Nucleus accumbens (tissue), 56 donors: Measurements from ENCODE around the gene TMEM151B.
"Not testable (repeated sequence)": the region's sequence is repeated elsewhere in the genome, so short reads cannot be mapped to it uniquely, and the experiment has no call there.

ENCODE experiments used
- DNase-seq, 56 donors: peaks; one replicate each; lab custom pipeline; 2025; lab: John Stamatoyannopoulos, UW

The TMEM151B gene

DNA sequence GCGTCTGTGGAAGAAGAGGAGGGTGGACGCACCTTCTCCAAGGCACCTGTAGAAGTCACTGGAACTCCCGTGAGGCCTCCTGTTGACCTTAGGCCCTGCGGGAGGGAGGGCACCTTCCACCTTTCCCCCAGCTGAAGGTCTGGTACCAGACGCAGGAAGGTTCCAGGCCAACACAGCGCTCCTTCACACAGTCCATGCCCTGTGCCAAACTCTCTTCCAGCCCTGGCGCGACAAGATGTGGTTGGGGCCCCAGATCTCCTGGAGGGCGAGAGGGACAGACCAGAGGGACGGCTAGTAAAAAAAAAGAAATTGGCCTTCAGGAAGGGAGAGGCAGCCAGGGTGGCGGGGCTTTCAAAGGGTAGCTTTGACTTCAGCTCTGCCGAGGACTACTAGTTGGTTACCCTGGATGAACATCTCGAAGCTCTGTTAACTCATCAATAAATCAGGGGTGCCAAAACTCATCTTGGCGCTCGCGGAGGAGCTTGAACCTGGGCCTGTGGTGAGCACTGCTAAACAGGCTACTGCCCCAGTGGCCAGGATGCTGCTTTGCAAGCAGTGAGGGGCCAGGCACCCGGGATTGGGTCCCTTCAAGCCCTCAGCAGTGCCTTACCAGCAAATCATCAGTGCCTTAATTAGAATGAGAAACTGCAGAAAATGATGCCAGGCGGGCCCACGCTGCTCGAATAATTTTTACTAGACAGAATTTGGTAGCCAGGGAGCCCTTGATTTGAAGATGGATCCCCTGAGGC, 28.0 kb downstream of the TMEM151B start:
- DNase-seq: peak in 1 of 56 donors; percentile 5

DNA sequence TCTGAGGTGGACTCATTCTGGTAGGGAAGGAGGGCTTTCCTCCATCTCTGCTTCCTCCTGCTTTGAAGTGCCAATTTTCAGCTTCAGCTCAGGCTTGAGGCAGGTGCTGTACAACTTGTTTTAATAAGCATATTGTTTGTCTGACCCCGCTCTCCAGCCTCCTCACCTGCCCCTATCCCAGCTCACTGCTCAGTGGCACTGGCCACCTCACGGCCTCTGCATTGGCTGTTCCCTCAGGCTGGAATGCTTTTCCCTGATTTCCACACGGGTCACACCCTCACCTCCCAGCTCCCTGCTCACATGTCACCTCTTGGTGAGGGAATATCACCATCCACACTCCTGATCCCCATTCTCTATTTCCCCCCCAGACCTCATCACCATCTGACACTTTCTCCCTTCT, 28.6 kb downstream of the TMEM151B start:
- no peak for DNase-seq

DNA sequence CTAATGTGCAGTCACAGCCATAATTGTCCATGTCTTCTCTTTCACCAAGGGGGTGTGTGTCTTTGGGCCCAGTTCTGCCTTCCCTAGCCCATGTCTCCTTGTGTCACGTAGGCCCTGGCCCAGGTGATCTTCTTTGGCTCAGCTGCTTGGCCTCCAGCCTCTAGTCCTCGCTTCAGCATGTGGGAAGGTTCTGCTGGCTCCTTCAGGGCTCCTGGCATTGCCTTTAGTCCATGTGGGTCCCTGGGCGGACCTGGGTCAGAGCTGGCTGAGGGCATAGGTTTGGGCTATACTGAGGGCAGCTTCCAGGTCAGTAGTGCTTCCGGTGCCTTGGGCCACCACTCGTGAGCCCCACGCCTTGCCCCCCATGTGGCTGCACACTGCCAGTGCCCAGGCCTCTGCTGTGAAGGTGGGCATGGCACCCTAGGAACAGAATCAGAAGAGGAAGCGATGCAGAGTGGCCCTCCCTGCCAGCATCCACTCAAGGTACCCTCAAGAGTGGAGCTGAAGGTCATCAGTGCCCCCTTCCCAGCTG, 30.1 kb downstream of the TMEM151B start:
- no peak for DNase-seq

- no peak for DNase-seq
Measured at GRCh38 chr6:44301106-44301505, 30.9 kb downstream of the TMEM151B start.

DNA sequence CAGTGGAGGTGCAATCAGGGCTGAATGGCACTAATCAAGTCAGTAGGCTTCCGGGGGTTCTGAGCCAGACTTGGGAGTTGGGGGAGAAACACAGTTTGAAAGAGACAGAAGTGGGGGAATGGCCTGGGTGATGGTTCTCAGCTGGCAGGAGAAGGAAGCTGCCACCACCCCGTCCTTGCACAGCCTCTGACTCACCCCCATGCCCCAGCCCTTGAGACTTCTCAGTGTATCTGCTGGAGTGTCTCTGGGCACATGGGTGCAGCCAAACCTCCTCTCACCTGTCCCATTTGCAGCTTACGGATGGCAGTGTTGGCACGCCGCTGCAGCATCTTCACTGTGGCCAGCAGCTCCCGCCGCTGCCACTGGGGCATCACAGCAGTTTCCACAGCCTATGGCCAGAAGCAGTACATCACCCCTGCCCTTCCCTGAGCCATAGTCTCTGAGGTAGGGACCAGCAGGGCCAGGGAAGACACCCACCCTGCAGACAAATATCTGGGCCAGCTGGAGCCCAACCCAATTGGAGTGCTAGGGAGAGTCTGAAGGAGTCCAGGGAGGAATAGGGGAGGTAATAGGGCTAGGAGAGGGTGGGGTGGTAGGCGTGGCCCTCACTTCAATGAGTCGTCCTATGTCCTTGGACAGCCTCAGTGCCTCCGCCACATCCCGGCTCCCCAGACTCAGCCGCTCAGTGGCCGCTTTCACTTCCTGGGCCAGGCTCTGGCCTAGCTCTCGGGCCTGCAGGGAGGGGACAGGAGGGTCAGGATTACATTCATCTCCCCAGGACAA, 31.7 kb downstream of the TMEM151B start:
- no peak for DNase-seq

GRCh38 chr6:44302856-44303255, 32.6 kb downstream of the TMEM151B start:
- DNase-seq: no peak

DNA sequence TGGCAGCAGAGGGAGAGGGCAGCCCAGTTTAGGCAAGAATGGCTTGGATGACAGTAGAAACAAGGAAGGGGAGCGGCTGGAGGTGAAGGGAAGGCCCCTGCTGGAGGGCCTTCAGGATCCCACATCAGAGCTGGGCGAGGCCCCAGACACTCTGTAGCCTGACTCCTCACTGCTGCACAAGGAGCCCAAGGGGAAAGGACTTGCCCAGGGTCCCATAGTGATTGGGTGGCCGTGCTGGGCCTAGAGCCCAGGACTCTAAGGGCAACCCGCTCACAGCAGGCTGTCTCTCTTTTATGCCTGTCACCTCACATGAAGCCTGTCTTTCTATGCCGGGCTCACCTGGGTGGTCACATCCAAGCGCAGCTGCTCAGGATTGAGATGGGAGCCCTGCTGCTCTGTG, 33.6 kb downstream of the TMEM151B start:
- DNase-seq: no peak

DNA sequence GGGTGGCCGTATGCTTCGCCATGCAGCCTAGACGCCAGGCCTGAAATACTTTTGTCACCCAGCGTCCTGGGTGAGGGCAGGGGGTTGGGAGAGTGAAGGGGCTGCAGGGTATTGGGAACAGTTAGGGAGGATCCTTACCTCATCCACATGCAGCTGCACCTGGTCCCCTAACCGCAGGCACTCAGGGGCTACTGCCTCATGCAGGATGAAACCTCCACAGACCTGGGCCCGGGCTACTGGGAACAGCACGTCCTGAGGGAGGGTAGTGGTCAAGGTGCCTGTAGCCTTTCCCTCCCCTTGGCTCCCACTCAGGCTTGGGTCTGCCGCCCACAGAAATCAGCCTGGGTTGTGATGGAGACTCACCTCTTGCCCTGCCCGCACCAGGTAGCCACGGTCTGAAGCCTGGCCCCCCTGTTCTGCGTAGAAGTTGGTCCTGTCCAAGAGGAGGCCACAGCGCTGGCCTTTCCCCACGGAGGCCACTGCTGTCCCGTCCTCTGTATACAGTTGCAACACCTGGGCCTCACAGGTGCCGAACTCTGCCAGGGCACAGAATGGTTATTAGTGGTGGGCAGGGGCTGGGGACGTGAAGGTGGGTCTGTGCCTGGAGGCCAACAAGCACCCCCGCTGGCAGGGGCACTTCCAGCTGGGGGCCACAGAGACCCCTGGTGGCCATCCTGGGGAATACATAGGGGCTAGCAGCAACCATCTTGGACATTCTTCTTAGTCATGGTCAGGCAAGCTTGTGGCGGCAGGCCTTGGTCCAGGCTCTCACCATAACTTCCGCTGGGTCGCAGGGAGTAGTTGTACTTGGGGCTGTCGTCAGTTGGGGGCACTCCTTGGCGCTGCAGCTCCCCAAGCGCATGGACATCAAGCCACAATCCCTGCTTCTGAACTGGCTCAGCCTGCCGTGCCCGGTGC, 34.3 kb downstream of the TMEM151B start:
- DNase-seq: peak in 11 of 56 donors; percentile 3 to 37 (median 11)

- DNase-seq: no peak
Measured at GRCh38 chr6:44305200-44305725, 35.0 kb downstream of the TMEM151B start.

DNA sequence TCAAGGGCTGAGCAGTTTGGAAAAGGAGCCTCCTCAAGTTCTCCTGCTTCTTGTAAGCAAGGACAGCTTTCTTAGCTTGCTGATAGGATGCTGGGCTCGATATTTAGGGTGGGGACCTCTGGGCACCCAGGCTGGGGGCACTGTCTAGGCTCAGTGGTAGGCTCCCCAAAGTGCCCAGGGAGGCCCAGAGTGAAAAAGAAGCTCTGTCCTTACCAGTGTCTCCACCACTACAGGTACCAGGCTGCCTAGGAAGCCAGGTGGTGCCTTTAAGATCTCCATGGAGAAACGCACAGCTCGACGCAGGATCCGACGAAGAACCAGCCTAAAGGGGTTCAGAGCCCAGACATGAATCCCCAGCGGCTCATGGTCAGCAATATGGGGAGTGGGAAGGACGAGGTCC, 36.5 kb downstream of the TMEM151B start:
- no peak for DNase-seq

DNA sequence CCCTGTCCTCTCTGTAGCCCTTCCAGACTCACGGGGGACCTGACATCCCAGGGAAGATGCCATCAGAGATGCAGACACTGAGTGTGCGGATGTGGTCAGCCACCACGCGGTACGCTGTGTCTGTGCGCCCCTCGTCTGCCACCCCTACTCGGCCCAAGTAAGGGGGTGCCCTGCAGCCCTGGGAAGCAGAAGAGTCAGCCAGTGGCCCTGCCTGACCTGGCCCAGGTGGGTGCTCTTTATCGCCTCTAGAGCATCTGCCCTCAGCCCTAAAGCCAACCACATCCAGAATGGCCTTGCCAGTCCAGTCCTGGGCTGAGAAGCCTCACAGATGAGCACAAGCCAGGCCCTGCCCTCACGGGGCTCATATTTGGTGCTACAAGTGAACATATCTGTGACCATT, 37.0 kb downstream of the TMEM151B start:
- no peak for DNase-seq

DNA sequence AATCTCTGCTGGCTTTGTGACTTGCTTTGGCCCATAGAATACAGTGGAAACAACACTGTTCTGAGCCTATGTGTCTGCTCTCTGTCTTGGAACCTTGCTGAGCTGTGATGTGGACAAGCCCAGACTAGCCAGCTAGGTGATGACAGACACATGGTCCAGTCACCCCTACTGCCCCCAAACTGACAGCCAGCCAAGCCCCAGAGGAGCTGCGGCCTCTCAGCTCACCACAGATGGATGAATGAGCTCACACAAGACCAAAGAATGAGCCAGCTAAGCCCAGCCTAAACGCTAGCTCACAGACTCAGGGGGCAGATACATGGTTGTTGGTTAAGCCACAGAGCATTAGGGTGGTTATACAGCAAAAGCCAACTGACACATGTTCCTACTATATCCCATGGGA, 38.8 kb downstream of the TMEM151B start:
- no peak for DNase-seq

DNA sequence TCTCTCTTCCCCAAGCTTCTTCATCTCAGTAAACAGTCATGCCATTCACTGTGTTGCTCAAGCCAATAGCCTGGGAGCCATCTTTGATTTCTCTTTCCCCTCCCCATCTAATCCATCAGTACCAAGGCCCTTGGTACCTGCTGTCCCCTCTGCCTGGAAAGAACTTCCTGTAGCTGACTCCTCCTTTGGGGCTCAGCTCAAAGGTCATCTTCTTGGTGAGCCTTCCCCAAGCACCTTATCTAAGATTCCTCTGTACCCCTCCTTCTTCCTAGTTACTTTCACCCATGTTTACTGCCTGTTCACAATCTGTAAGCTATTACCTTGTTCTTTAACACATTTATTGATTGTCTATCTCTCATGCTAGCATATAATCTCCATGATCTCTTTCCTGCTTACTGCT, 39.4 kb downstream of the TMEM151B start:
- DNase-seq: no peak

DNA sequence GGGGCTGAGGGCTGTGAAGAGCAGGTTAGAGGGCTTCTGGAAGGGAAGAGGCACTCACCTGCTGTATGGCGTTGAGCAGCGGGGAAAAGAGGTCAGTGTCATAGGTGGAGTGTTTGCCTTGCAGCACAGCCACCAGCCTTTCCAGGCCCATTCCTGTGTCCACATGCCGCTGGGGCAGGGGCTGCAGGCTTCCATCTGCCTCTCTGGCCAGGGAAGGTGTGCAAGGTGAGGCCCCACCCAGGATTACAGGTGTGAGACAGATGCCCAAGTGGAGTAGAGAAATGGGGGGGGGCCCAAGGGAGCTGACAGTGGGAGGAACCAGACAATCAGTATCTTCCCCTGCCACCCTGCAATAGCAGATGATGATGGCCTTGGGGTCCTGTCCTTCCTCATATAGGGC, 40.0 kb downstream of the TMEM151B start:
- no peak for DNase-seq

DNA sequence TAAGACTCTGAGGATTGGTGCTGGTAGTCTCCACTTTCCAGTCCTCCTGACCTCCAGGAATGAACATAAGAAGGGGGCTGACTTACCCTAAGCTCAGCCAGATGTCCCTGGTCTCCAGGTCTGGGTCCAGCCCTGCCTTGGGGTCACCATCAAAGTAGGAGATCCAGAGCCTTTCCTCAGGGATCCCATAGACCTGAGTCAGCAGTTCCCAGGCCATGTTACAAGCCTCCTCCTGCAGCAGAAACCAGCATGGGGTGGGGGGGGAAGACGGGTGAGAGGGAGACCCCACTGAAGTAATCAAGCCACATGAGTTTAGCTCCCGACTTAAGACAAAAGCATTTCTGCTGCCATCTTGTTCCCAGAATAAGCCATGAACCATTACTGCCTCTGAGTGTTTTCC, 41.1 kb downstream of the TMEM151B start:
- no peak for DNase-seq

DNA sequence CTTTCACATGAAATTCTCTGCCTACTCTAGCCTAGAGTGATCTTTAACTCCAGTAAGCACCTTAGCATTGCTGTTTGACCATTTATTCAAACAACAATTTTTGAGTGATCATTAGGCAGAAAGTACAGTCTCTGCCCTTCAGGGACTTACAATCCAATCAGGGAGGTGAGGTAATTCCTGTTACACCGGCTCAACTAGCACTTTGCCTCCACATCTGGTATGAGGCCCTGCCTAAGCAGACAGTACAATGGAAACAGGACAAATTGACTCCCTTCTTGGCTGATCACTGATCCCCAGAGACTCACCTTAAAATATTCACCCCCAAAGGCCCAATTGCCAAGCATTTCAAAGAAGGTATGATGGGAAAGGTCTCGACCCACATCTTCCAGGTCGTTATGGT, 41.5 kb downstream of the TMEM151B start:
- no peak for DNase-seq

DNA sequence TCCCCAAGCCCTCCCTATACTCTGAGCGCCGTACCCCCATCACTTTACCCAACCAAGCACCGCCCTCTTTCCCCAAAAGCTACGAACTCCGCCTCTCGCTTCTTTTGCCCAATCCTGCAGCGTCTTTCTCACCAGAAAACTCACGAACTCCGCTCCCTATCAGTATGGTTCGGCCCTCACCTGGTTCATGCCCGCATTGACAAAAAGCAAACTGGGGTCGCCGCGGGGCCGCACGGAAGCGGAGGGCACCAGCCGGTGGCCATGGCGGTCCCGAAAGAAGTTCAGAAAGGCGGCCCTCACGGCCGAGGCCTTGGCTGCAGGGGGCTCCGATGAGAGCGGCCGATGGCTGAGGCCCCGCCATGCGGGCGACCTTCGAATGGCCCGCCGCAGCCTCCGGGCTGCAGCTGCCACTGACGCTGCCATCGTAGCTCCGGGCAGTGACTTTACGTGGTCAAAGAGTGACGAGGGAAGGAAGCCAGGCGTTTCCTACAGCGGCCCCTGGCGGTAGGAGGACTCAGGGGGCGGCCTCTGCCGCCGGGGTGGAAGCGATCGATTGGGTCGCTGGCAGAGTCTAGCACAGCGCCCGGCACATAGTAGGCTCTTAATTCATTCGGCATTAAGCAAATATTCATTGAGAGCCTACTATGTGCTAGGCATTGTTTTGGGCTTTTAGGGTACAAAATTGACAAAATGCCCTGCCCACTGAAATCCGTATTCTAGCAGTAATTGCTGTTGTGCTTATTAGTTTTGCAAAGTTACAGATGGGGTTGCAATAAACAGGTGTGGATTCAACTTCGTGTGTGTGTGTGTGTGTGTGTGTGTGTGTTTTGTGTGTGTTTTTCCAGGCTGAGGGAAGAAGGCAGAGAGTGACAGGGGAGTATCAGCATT, 42.9 kb downstream of the TMEM151B start, which contains the start of gene AARS2:
Gene AARS2 (minus strand): TSS at position 447 of the 888 bp plus-strand sequence. CDS start 24 bp downstream, at position 423.
- peak in 55 of 56 donors; percentile 17 to 90 (median 70) for DNase-seq

DNA sequence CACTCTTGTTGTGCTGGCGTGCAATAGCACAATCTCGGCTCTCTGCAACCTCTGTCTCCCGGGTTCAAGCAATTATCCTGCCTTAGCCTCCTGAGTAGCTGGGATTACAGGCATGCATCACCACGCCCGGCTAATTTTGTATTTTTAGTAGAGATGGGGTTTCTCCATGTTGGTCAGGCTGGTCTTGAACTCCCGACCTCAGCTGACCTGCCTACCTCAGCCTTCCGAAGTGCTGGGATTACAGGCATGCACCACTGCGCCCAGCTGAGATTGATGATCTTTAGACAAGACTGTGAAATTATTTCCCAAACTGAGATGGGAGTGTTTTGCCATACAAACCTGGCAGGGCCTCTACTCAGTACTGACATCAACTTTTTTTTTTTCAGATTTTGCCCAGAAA, 44.4 kb downstream of the TMEM151B start:
- not testable (repeated sequence) for DNase-seq

DNA sequence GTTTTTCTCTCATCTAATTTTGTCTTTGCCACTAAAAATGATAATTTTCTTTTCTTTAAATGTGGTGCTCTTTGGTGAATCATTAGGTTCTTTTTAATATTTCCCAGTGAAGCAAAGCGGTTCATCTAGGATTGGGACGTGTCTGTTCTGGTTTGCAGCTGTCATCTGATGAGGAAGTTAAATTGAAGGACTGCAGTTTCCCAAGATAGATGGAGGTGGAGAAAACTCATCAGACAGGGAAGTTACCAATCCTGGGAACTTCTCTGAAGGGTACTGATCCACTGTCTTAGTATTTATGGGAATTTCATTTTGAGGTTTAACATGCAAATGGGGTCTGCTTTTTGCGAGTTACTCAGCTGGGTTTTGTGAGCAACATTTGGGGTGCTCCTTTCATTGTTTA, 45.3 kb downstream of the TMEM151B start:
- DNase-seq: no peak
